KOPT-K1 (cell line): ENCODE measurements around the gene MCEE.
"Not testable (repeated sequence)": the region's sequence is repeated elsewhere in the genome, so short reads cannot be mapped to it uniquely, and the experiment has no call there.

Experiments used
- H3K27ac ChIP-seq: fragments of 200-600 bp; sonication (generic); 2 replicates; pipeline ENCODE4 v1.5.1; 2016; ENCODE audit warnings: antibody characterized with exemption, mild to moderate bottlenecking, low read depth, low read length; ENCODE audit not compliant: poor library complexity, severe bottlenecking
- H3K36me3 ChIP-seq: fragments of 200-600 bp; sonication (generic); 2 replicates; pipeline ENCODE4 v1.5.1; 2017; ENCODE audit warnings: antibody characterized with exemption, mild to moderate bottlenecking, low read length, moderate library complexity; ENCODE audit not compliant: insufficient read depth
- H3K9me3 ChIP-seq: fragments of 200-600 bp; sonication (generic); 2 replicates; pipeline ENCODE4 v1.5.1; 2017; ENCODE audit warnings: antibody characterized with exemption, low read length, mild to moderate bottlenecking; ENCODE audit not compliant: insufficient read depth, poor library complexity, severe bottlenecking

MCEE gene

GRCh38 chr2:71108091-71108490 is 21.9 kb downstream of the MCEE start:
- Histone ChIP-seq H3K9me3 (no peaks in the 10 kb centered on the region), H3K36me3 (peaks cover 19% of the 10 kb centered on the region), H3K27ac (no peak overlapping the region)

GRCh38 chr2:71106463-71106862 is 23.6 kb downstream of the MCEE start:
- H3K36me3 ChIP-seq: peaks cover 19% of the 10 kb centered on the region
- H3K27ac ChIP-seq, H3K9me3 ChIP-seq: not testable (repeated sequence)

GRCh38 chr2:71103809-71104208 is 26.2 kb downstream of the MCEE start:
- Histone ChIP-seq H3K27ac (no peak overlapping the region), H3K36me3 (peaks cover 4% of the 10 kb centered on the region), H3K9me3 (no peaks in the 10 kb centered on the region)

GRCh38 chr2:71102981-71103681 is 26.9 kb downstream of the MCEE start:
- Histone ChIP-seq H3K9me3 (no peaks in the 10 kb centered on the region), H3K36me3 (no peaks in the 10 kb centered on the region), H3K27ac (no peak overlapping the region)

GRCh38 chr2:71101656-71102055 is 28.4 kb downstream of the MCEE start:
- H3K36me3 ChIP-seq: no peaks in the 10 kb centered on the region
- no peaks in the 10 kb centered on the region for H3K9me3 ChIP-seq
- no peak overlapping the region for H3K27ac ChIP-seq

- Histone ChIP-seq H3K36me3 (no peaks in the 10 kb centered on the region), H3K9me3 (no peaks in the 10 kb centered on the region), H3K27ac (no peak overlapping the region)
Measured at GRCh38 chr2:71100195-71100964, 29.6 kb downstream of the MCEE start.

GRCh38 chr2:71092491-71093260 is 37.4 kb downstream of the MCEE start:
- H3K27ac ChIP-seq, H3K9me3 ChIP-seq, H3K36me3 ChIP-seq: not testable (repeated sequence)

GRCh38 chr2:71091808-71092207 is 38.2 kb downstream of the MCEE start:
- not testable (repeated sequence) for H3K27ac ChIP-seq, H3K36me3 ChIP-seq, H3K9me3 ChIP-seq

GRCh38 chr2:71089475-71089874 is 40.6 kb downstream of the MCEE start:
- not testable (repeated sequence) for H3K27ac ChIP-seq, H3K36me3 ChIP-seq, H3K9me3 ChIP-seq

GRCh38 chr2:71085325-71086003 is 44.6 kb downstream of the MCEE start:
- H3K9me3 ChIP-seq, H3K27ac ChIP-seq, H3K36me3 ChIP-seq: not testable (repeated sequence)

GRCh38 chr2:71083752-71084312 is 46.2 kb downstream of the MCEE start:
- not testable (repeated sequence) for H3K9me3 ChIP-seq, H3K36me3 ChIP-seq, H3K27ac ChIP-seq

- not testable (repeated sequence) for H3K9me3 ChIP-seq, H3K36me3 ChIP-seq, H3K27ac ChIP-seq
Measured at GRCh38 chr2:71083297-71083696, 46.7 kb downstream of the MCEE start.

DNA sequence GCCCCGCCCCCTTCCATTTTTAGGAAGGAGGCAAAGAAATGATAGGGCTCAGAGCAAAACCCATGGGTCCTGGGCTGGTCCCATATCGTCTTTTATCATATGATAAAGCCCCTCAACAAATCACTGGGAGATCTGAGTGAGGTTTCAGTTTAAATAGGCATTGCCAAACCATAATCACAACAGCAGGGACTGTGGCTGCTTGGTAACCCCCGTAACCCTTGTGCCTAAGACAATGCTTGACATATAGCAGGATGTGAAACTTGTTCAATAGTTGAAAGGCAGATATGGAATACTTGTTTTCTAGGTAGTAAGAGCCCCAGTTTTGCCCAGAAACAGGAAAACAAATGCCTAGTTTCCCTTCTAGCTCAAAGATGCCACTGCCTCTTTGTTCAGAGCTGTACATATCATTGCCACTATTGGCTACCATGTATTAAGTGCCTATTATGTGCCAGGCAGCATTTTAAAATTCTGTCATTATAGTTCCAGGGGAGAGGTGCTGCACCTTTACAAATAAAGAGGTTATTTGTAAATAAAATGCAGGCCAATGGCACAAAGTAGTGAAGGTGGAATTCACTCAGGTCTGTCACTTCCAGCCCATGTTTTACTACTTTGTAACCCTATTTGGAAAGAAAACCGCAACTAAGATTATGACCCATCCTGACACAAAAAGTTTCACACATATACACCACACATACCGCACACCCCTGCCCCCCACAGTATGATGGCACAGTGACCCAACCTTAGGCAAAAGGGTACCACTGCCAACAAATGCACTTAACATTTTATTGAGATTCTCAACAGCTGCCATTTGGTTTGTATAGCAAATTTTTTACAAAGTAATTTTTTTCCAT is 47.4 kb downstream of the MCEE start:
- no peaks in the 10 kb centered on the region for H3K9me3 ChIP-seq
- peaks cover 17% of the 10 kb centered on the region for H3K36me3 ChIP-seq
- H3K27ac ChIP-seq: no peak overlapping the region

- H3K27ac ChIP-seq: no peak overlapping the region
- H3K36me3 ChIP-seq: peaks cover 57% of the 10 kb centered on the region
- H3K9me3 ChIP-seq: no peaks in the 10 kb centered on the region
Measured at GRCh38 chr2:71078624-71079023, 51.4 kb downstream of the MCEE start.
